8988T (cell line): ENCODE data around the gene NELL1.

Source experiments
- DNase-seq: peaks from one replicate; pipeline ENCODE4 v3.0.0; 2011

The NELL1 gene

DNA sequence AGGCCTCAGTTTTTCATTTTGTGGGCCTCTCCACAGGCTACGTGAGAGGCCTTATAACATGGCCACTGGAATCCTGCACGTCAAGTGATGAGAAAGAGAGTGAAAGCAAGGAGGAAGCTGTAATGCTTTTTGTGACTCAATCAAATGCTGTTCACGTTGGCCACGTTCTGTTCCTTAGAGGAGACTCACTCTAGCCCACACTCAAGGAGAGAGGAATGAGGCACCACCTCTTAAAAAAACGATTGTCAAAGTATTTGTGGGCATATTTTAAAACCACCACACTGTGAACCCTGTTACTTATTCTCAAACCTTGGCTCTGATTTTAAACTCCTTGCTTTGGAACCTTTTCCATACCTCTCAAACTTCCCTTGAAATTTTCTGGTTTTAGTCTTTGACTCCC lies 705.0 kb downstream of the NELL1 start:
- no peak for DNase-seq

DNA sequence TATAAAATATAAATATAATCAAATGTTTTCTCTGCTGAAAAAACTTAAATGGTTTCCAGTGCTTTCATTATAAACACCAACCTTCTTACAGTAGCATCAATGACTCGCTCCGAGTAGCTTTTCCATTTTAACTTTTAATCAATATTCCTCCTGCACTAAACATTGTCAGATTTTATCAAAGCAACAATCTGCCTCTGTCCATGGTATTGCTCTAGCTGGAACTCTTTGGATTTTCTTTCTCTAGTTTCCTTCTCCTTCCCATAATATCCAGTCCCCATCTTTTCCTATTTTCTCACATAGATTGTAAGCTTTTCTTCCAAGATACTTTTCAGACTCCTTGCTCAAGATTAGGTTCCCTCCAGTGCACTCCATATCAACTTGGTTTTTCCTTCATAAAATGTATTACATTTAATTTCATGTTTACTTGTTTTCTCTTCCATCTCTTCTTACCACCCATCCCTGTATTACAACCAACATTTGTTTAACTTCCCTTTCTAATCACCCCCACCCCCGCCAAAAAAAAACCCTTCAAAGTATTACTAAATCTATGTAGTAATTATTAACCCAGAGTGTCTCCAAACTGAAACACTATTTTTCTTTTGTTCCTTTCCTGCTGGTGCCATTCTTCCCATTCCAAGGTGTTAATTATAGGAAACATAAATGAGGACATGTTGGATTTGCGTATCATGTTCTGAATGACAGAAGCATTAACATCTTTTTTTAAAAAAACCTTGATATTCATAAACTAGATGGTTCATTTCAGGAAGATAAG lies 716.5 kb downstream of the NELL1 start:
- no peak for DNase-seq

DNA sequence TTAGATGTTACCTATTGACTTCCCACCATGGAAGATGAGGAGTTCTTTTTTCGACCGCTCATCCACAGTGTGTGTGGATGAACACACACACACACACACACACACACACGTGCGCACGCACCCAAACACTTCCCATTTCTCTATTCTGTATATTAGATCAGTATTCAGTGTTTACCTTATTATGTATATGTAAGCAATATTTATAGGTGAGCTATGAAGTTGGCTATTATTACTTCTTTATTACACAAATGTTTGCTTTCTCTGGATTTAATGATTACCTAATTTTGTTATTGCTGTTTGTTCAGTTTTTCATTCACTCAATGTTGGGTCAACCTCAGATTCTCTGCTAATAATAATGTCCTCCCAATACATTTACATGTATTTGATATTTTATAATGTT lies 721.0 kb downstream of the NELL1 start:
- no peak for DNase-seq

DNA sequence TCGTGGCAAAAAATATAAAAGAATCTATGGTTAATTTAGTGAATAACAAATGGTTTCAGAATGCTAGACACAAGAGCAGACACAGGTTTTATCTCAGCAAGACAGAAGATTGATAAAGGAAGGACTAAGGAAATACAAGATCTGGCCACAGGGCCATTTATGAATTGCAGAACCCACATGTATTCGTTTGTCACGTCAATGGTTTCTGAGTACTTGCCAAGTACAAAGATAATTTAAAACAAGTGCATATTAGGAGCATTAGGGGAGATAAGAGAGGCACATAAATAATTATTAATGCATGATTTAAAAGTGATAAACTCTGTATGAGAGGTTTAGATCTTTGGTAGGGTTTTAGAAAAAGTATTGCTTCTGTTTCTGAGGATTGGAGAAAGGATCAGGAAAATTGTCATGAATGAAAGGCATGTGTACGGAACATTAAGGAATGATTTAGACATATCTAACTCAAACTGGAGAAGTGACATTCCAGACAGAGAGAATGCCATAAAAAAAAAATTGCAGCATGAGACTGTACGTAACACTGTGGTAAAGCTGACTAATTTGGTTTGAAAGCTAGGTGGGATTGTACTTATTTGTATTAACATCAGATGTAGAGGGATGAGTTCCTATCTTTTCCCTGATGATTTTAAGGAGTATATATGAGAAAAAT lies 727.1 kb downstream of the NELL1 start:
- DNase-seq: no peak

DNA sequence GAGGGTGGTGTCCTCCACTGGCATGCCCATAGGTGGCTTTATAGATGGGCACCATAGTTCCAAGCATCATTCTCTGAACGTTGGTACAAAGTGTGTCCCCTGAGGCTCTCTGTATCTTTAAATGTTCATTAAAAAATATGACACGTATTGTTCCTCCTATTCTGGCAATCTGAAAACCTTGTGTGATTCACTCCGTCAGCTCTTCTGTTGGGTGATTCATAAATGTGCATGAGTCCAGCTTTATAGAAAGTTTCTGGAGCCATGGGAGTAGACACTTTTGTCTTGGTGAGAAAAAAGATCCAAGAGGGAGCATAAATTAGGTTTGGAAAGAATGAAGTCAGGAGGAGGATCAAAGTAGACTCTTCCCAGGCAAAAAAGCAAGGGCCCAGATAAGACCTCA lies 728.8 kb downstream of the NELL1 start:
- no peak for DNase-seq

DNA sequence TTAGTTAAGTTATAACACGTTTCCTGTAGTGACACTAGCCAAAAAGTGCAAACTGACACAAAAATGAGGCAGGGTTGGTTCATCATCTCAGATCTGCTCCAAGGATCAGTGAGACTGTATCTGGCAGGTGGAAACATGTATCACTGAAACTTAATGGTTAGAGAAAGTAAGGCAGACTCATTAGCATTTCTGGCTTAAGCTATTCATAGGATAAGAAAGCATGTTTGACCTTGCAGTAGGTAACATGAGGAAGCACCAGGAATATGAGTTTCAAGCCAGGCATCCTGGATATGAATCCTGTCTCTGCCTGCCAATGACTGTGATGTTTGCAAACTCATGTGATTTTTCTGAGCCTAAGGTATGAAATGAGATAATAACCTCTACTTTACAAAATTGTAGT lies 732.1 kb downstream of the NELL1 start:
- DNase-seq: no peak

DNA sequence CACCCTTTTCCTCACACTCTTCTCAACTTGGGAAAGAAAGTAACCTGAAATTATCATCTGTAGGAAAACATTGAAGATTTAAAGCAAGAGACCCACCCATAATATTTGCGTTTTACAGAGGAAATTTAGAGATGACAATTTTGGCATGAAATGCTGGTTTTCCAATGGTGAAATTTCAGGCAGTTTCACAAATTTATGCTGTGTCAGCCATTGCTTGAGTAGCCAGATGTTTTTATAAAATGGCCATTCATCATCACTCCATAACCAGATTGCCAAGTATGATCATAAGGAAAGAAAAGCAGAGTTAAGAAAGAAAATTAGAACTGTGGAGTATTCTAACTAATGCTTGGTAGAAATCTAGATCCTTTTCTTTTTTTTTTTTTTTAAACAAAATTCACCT lies 732.9 kb downstream of the NELL1 start:
- DNase-seq: no peak

DNA sequence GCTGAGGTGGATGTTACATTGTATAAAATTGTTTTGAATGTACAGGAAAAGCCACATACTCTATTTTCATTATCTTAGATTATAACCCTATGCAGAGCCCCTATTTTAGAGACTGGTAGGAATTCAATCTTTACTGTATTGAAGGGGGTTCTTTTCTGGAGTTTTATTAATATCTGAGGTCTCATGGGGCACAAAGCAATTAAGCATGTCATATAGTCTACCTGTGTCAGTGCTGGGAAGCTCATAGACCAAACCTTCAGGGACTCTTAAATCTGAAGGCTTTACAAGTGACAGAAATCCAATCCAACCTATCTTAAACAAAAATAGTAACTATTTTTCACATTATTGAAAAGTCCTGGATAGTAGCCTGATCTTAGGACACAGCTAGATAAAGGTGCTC lies 733.7 kb downstream of the NELL1 start:
- no peak for DNase-seq

DNA sequence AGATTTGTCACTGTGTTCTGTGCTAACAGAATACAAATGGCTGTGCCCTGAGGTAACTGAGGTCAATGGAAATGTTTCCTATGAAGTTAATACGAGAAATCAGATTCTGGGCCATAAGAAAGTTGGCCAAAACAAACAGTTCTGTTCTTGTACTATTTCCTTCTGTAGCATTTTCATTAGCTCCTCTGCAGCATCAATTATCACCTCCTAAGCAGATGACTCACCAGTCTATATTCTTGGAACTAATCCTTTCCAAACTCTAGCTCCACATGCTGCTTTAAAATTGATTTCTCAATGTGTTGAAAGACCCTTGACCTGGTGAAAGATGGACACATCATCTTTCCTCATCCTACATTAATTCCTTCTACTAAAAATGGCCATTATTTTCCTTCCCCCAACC lies 736.0 kb downstream of the NELL1 start:
- no peak for DNase-seq

DNA sequence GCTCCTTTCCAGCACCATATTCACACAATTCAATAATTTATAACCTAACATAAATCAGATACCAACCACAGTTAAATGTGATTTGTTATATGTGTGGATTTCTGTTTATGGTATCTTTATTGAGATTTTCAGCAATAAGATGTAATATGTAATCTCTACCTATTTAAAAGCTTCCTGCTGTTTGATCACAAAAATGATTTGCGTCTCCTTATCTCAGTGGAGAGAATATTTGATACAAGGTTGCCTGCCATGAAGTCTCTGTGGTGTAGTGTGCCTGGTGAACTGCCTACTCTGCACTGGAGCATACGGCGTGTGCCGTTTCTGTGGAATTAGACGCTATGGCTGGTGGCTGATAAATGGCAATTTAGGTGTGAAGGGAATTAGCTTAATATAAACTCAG lies 741.1 kb downstream of the NELL1 start:
- no peak for DNase-seq

DNA sequence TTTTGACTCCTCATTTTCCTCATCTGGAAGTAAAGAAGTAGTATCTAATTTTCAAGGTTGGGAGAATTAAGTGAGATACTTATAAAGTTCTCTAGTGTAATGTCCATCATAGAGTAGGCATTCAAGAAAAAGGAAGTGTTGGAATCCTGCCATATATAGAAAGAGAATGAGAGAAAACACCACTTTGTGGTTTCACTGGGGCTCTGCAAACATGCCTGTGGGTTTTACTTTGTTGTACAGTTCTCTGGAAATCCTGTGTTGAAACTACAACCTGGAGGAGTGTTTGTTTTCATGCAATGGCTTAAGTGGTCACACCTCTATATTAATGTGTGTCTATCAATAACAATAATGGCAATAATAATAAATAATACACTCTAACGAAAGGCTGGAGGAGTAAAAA lies 741.7 kb downstream of the NELL1 start:
- DNase-seq: no peak

DNA sequence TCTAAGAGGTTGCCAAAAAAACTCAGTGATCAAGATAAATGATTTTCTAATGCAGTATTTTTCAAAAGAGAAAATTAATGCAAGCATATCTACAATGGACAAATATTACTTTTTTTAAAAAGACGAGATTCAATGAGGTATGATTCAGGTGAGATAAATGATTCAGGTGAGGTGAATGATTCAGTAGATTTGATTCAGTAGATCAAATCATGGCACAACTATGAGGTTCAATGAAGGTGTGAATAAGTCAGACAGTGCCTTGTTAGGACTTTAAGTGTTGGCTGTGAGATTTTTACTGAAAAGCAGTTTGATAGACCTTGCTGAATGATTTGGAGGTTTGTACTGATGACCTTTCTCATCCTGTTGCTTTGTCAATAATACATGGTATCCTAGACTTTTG lies 742.2 kb downstream of the NELL1 start:
- no peak for DNase-seq

DNA sequence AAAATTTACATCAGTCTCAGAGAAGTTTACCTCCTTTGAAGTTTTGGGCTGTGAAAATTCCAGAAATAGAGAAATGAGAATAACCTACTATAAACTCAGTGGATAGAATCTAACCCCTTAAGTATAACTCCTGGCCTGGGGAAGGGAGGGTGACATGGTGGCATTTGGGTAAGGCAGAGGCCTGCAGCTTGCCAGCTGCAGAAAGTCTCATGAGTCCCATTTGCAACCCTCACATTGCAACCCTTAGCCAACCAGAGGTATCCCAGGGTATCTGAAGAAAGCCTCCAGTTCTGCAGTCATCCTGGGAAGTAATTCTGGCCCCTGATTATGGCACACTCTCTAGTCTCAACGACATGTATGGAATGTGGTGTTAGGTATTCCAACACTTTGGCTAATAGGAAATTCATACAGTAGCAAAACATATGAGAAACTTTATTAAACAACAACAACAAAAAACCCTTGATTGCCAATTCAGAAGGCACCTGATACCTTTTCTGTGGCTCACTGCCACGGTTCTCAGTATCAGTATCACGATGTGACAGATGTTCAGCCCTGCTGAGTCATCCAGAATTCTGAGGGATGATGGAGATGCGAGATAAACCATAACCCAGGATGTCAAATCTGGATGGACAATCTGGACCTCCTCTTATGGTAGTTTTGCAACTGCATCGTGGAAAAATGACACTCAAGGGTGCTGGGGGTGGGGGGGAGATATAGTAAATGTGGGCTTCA lies 743.4 kb downstream of the NELL1 start:
- DNase-seq: no peak

DNA sequence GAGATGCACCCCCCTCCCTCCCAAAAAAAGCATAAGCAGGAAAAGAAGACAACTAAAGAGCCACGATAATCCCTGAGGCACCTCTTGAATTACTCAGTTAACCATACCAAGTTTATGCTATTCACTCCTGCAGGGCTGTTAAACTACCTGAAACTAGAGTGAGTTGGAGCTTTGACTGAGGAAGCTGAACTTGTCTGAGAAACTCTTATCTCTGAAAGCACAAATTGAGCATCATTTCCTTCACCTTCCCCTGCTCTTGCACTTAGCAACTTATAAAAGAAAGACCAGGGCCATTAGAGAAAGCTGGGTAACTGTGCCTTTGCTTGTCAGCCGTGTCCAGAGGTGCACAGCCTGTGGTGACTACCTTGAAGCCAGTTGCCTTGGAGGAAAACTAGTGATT lies 745.6 kb downstream of the NELL1 start:
- no peak for DNase-seq

DNA sequence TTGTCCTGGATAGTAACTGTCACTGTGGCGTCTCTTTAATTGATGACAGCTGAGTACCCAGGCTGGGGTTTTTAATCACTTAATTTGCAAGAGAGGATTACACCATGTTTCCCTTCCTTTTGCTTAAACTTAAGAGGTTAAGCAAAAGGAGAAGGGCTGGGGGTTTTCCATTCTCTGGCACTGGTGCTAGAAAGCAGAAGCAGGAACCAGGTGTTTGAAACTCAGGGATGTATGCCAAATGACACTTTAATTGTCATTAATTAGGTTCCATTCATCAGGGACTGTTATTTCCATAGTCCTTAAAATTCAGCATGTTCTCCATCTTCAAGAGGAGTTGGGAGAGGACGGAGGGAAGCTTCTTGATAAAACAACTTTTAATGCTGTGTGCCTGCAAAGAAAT lies 746.2 kb downstream of the NELL1 start:
- no peak for DNase-seq

DNA sequence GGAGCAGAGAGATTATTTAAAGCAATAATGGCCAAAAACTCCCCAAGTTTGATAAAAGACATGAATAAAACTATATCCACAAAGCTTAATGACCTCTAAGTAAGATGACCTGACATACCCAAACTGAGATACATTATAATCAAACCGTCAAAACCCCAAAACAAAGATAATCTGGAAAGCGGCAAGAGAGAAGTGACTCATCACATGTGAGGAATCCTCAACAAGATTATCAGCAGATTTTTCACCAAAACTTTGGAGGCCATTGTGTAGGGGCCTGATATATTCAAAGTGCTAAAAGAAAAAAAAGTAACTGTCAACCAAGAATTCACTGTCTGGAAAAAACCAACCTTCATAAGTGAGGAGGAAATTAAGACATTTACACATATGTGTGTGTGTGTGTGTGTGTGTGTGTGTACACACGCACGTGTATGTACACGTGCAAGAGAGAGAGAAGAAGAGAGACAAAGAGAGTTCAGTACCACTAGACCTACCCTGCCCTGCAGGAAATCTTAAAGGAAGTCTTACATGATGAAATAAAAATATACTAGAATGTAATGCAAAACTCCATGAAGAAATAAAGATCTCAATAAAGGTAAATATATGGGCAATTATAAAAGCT lies 752.4 kb downstream of the NELL1 start:
- DNase-seq: no peak

DNA sequence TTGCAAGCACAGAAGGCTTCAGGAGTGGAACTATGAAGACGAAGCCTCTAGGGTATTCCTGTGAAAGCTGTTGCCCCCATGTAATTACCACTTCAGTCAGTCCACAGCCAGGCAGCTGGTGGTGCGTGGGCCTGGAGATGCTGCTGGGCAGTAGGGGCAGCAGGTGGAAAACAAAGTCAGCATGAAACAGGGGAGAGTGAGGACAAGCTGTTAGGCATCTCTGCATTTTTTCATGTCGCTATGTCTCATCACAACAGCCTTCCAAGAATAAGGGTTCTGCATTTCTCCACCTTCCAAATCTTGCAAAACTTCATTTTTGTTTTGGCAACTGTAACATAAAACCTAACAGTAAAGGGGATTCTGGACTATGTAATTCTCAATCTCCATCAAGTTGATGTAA lies 757.5 kb downstream of the NELL1 start:
- DNase-seq: no peak

DNA sequence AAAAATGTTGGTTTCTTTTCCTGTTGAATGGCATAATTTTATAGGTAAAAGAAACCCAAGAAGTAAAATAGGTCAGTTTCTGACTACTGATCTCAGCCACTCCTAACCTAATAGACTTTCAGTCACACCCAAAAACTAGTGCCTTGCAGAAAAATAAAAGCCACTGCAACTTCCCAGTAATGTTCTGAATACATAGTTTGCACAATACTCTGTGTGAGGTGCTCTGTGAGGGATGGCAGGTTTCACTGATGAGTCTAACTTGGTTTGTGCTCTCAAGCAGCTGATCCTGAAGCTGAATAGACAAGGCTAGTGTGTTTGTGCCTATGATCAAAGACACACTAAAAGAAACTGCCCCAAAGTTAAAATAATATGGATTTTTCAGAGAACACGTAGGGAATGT lies 758.3 kb downstream of the NELL1 start:
- no peak for DNase-seq

DNA sequence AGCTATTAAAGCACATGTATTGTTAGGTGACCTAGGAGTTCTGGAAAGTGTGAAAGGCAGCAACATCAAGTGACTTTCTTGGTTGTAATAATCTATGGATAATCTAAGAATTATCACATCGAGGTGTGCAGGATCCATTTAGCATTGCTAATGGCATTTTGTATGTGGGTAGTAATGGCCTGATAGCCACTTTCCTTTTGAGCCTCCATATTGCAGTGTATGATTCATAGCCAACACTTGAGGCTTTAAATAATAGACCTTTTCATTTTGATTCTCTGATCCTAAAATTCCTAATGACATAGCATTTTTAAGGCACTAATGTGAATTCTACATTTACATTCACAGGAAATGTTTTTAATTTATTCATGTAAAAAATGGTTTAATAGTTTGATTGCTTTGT lies 759.4 kb downstream of the NELL1 start:
- no peak for DNase-seq

DNA sequence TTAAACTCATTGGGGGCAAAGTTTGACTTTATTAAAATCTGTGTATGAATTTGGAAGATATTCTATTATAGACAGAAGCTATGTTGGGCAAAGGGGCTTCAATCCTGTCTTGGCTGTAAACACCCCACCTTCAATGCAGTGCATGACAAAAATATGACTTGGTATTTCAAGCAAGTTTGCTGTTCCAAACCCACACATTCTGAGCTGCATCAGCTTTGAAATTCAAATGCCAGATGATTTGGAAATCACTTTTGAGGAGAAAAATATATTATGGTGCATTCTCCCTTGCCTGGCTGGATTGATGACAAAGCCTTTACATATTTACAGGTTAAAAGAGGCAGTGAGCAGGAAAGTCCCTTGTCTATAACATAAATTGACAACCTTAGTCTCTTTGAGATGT lies 760.0 kb downstream of the NELL1 start:
- no peak for DNase-seq

DNA sequence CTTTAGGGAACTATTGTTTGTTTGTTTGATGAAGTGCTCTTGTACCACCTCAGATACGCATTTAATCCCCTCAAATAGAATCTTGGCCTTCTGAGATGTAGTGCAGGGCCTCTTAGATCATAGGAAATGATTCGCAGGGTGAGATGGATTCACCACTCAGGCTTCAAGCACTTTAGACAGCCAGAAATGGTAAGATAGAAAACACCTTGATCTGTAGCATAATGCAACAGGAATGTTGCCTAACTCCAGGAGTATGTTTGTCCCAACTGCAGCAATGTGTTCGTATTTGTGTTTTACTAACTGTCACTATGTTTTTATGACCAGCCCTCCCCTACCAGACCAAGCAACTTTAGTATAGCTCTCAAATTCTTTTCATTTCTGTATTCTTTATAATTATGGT lies 761.2 kb downstream of the NELL1 start:
- no peak for DNase-seq

DNA sequence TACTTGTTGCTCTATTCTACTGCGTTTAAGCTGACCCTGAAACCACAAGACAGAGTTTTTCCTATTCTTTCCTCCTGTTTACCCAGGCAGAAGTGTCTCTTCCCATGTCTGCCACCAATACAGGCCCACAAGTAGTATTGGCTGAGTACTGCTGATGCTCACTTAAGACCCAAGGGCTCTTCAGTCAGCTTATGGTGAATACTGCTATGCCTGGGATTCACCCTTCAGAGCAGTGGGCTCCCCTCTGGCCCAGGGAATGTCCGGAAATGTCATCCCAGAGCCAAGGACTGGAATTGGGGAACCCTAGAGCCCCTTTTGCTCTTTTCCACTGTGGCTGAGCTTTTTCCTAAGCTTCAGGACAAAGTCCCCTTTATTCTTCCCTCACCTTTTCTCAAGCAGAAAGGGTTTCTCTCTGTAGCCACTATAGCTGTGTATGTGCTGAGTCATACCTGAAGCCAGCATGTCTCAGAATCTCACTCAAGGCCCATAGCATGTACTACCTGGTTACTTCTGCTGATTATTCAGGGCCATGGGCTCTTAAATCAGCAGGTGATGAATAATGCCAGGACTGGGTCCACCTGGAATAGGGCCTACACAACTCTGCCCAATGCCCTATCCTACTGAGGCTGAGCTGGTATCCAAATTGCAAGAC lies 777.7 kb downstream of the NELL1 start:
- no peak for DNase-seq

DNA sequence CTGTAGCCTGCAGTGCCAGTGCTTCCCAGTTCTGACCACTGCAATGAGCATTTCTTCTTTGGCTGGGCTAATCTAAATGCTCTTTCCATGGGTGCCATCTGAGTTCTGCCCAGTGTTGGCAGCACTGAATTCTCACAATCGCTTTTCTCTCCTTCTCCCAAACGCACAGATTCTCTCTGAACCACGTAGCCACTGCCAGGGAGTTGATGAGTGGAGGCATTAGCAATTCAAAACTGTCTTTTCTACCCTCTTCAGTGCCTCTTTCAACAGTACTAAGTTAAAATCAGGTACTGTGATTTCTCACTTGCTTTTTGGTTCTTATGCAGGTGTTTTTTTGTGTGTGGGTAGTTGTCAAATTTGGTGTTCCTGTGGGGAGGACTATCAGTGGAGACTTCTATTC lies 778.5 kb downstream of the NELL1 start:
- DNase-seq: no peak
